NCI-H748 (cell line): ENCODE results near the gene MTMR8.
"Not testable (repeated sequence)": the region's sequence is repeated elsewhere in the genome, so short reads cannot be mapped to it uniquely, and the experiment has no call there.

Source experiments
- DNase-seq: peaks from one replicate; lab custom pipeline; 2025; ENCODE audit not compliant: unreplicated experiment; lab: John Stamatoyannopoulos, UW

MTMR8 gene

DNA sequence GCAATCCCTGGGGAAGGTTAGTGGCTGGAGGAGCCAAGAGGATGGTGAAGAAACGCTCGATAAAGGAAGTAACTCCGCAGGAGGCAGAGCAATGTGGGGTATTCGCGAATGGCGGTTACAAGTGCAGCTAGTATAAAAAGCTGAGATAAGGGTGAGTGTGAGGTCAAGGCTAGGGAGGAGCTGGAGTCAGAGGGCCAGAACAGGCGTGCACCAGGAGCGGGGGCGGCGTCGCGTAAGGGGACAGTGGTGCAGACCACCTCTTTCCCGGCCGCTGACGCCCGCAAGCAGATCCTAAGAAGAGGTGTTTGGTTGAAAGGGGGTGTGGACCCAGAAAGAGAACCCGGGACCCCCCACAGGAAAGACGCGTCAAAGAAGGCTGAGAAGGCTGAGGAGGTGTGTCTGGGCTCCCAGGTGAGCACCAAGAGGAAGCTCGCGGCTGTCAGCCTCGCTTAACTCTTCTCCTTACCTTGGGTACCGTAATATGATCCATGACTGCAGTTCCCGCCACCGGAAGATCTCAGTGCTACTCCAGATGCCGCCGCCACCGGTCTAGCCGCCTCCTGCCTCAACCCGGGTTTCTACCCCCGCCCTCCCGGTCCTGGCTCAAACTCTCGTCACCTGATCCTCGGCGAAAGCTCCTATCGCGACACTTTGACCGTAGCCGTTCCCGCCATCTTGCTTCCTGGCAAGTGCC, at the start of gene MTMR8:
TSS of gene MTMR8 (minus strand) at position 579 of the 694 bp plus-strand sequence. CDS start at position 490, 89 bp downstream.
- DNase-seq = peak; percentile 82

DNA sequence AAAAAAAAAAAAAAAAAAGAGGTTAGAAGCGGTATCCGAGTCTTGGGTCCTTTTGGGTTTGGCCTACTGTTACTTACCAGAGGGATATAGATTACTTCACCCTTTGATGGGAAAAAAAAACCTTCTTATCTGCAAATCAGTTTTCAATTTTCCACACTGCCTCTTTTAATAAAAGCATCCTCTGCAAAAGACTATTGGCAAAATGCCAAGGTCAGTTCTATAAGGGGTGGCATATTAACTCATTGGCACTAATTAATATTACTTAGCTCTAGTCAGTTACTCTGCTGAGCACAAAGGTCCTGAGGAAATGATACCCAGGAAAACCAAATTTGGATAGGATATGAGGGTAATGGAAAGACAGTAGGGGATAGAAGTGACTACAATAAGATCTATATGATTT, 44.3 kb upstream of the MTMR8 start:
- DNase-seq = no peak

DNA sequence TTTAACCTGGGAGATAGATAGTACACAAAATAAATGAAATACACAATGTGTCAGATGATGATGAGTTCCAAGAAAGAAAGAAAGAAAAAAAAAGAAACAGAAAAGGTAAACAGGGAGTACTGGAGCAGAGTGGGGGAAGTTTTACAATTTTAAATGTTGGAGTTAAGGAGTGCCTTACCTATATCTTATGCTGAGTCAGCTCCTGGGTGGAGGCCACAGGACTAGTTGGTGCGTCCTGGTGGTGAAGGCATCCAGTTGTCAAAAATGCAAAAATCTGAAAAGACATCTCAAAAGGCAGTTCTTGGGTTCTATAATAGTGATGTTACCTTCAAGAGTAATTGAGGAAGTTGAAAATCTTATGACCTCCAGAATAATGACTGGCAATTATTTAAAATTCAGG, 42.4 kb upstream of the MTMR8 start:
- no peak for DNase-seq

DNA sequence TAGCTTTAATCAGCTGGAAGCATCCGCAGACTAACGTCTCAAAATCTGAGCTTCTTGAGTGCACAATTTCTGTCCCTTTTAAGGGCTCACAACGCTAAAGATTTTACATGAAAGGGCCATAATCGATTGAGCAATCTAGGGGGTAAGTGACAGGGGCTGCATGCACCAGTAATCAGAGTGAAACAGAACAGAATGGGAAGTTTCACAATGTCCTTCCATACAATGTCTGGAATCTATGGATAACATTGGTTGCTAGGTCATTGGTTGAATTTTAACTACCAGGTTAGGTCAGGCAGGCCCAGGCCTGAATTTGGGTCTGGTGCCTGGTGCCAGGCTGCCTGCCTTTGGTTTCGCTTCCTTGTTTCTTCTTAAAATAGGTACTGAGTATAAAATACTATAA, 42.0 kb upstream of the MTMR8 start:
- no peak for DNase-seq

DNA sequence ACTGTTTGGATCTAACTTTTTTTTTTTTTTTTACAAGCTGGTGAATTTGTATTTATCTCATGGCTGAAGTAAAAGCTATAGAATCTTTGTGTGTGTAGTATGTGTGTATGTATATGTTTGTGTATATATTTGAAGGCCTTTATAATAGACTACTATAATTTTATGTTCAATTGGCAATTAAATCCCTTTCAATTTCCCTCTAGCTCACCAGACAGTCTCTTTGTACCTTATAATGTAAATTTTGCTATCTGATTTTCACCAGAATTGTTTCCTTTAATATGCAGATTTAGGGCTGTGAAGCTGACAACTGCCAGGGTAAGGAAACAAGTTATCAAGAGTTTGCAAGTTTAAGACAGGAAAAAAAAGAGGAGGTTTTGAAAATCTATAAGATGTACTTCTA, 33.1 kb upstream of the MTMR8 start:
- DNase-seq = no peak

DNA sequence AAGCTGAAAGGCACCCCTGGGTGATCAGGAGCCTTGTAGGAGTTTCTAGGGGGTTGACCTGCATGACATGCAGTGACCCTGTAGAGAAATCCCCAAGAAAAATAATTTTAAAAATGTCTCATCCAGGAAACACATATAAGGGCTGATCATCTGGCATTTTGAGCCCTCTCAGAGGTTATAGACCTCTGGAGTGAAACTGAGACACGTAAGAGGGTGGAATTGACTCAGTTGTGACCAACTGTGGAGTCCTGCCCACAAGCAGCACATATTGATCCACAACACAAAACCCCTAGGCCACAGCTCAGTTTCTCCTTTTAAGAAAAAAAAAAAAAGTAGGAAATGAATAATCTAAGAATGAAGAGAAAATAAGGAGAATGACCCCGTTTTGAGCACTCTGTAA, 32.5 kb upstream of the MTMR8 start:
- no peak for DNase-seq

DNA sequence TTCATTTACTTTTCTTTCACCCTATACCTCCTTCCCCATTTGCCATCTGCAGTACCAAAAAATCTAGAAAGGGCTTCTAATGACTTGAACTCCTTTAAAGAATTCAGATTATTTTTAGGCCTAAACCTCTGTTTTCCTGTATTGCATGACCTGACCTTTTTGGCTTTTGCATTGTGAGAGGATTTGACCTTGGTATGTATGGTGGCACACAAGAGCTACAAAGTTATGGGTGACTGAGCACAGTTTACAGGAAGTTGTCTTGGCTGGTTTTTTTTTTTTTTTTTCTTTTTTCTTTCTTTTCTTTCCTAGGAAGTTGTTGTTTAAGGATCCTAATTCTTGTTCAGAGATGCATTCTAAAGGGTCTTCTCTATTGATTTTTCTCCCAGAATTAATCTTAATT, 32.0 kb upstream of the MTMR8 start:
- no peak for DNase-seq

DNA sequence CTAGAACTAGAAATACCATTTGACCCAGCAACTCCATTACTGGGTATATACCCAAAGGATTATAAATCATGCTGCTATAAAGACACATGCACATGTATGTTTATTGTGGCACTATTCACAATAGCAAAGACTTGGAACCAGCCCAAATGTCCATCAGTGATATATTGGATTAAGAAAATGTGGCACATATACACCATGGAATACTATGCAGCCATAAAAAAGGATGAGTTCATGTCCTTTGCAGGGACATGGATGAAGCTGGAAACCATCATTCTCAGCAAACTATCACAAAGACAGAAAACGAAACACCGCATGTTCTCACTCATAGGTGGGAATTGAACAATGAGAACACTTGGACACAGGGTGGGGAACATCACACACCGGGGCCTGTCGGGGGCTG, 14.5 kb upstream of the MTMR8 start:
- DNase-seq = not testable (repeated sequence)

DNA sequence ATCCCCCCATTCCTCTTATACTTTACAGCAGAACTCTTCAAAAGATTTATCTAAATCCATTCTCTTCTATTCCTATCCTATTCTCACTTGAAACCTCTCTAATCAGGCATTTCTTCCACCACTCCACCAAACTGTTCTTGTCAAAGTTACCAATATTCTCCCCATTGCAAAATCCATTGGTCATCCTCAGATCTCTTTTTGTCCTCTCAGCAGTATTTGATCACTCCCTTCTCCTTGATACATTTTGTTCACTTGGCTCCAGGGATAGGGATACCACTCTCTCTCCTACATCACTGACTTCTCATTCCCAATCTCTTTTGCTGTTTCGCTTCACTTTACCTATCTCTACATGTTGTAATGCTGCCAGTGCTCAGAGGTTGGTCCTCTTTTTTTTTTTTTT, 2.8 kb upstream of the MTMR8 start:
- DNase-seq = no peak

DNA sequence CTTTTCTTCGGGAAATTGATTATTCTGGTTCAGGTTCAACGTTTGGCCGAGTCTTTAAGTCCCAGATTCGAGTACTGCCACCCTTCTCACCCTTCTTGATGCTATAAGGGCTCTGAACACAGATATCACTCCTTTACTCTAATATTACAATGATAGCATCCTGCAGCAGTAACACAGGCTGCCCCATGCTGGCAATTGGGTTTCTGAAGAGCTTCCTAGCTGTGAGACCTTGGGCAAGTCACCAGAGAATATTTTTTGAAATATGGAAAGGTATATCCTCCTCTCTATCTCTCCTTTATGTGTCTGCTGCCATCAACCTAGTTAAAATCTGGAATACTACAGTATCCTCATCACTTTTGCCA, 297 bp upstream of the MTMR8 start:
- no peak for DNase-seq

DNA sequence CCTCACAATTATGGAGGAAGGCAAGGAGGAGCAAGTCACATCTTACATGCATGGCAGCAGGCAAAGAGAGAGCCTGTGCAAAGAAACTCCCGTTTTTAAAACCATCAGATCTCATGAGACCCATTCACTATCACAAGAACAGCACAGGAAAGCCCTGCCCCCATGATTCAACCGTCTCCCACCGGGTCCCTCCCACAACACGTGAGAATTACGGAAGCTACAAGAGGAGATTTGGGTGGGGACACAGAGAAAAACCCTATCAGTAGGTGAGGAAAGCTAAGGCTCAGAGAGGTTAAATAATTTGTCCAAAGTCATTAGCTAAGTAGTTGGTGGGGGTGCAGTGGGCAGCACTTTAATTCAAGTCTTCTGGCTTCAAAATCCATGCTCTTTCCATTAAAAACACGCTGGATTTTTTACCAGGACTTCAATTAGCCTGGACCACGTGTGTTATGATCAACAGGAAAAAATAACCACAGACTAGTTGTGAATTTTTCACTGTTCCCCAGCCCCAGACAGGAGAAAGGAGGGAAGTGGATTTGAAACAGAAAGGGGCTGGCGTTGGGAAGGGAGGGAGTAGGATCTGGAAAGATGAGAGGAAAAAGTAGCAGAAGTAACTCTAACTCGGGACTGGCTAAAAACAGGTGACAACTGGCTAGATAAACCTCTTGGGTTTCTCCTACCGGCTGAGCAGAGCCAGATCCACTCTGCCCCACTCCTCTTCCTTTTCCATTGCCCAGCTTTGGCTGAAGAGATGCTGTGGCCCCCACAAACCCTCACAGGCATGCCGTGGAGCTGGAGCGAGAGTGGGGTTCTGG, 986 bp downstream of the MTMR8 start:
- DNase-seq = no peak

DNA sequence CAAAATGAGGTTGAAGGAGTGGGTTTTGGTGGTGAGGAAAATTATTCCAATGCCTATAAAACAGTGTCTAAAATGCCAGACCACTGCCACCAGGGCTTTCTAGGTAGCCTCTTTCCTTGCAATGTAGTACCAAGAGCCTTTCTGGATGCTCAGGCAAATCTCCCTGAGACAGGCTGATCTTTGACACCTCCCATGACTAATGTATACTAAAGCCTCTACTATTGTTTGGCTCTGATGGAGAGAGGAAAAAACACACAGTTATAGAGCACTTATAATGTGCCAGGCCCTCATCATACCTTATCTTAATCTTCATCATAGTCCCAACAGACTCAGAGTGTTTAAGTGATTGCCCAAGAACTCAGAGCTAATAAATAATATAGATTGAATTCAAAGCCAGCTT, 5.8 kb downstream of the MTMR8 start:
- DNase-seq = no peak

DNA sequence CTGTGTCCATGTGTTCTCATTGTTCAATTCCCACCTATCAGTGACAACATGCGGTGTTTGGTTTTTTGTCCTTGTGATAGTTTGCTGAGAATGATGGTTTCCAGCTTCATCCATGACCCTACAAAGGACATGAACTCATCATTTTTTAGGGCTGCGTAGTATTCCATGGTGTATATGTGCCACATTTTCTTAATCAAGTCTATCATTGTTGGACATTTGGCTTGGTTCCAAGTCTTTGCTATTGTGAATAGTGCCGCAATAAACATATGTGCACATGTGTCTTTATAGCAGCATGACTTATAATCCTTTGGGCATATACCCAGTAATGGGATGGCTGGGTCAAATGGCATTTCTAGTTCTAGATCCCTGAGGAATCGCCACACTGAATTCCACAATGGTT, 14.5 kb downstream of the MTMR8 start:
- not testable (repeated sequence) for DNase-seq

DNA sequence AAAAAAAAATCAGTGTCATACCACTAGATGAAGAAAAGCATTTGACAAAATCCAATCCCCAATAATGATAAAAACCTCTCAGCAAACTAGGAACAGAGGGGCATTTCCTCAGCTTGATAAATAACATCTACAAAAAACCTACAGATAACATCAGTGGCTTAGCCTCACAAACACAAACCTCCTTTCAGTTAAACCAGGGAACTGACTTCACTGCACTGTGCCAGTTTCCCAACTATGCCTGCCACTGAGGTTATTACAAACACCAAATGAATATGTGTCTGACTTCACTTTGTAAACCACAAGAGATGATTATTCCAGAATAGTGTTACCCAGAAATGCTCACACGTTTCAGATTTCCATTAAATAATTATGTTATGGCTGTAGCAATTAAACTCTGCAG, 15.3 kb downstream of the MTMR8 start:
- no peak for DNase-seq

DNA sequence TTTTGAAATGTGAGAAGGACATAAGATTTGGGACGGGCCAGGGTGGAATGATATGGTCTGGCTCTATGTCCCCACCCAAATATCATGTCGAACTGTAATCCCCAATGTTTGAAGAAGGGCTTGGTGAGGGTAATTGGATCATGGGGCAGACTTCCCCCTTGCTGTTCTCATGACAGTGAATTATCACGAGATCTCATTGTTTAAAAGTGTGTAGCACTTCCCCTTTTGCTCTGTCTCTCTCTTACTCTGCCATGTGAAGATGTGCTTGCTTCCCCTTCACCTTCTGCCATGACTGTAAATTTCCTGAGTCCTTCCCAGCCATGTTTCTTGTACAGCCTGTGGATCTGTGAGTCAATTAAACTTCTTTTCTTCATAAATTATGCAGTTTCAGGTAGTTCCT, 17.5 kb downstream of the MTMR8 start:
- no peak for DNase-seq

DNA sequence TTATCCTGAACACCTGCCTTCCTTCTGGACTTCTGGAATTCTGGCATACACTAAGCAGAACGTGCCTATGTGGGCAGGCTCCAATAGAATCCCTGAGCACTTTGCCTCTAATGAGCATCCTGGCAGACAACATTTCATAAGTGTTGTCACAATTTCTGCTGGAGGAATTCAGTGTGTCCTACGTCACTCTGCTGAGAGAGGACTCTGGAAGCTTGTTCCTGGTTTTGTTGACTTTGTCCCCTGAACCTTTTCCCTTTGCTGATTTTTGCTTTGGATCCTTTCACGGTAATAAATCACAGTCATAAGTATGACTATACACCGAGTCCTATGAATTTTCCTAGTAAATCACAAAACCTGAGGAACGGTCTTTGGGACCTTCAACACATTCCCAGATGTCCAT, 43.2 kb downstream of the MTMR8 start:
- no peak for DNase-seq

DNA sequence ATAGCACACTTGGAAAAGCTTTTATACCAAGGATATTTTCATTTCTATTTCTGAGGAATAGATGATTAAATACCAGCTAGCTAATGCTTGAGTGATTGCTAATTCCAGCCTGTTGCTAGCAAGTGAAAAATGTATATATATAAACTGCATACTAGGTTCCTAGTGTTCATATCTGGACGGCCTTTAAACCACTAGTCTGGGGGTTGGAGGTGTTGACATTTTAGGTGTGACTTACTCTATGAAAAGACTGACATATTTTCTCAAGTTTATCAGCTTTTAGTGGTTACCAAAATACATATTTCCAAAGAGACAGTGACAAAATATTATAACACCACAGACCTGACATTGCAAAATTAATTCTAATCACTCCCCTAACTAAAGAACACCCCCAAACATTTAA, 44.7 kb downstream of the MTMR8 start:
- no peak for DNase-seq

DNA sequence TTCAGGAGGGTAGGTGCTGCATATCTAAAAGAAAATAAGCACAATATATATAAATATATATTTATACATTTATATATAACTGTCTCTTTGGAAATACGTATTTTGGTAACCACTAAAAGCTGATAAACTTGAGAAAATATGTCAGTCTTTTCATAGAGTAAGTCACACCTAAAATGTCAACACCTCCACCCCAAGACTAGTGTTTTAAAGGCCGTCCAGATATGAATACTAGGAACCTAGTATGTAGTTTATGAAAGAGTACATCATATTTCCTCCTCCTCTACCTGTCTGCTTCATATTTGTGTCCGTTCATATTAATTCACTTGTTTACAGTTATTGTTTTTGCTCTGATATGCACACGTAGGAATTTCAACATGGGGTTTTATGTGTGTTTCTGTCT, 45.2 kb downstream of the MTMR8 start:
- no peak for DNase-seq

DNA sequence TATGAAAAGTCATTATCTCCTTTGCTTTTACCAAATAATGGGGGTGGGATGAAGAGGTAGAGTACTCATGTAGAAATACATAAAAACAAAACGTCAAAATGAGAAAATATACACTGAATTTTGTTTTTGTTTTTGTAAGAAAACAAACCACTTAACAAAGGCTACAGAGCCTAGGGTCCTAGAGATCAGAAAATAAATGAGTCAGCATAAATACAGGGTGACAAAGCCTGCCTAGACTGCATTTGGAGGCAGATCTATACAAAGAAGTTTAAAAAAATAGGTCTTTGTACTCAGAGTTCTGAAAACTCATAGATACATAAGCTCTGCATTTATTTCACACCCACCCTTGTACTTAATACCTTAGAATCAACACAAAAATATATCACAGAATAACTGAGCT, 52.4 kb downstream of the MTMR8 start:
- no peak for DNase-seq

DNA sequence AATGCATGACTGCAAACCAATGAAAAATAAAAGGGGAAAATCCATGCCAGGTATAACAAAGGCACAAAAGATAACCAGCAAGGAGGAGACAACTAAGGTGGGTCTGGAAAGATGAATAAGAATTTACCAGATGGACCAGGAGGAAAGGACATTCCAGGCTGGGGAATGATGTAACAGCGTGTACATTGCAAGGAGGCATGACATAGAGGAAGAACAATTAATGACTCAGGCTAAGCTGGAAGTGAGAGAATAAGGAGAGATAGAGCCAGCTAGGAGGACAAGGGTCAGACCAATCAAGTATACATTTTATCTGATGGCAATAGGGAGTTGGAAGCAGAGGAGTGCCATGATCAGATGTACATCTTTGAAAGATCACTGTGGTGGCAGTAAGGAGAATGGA, 57.0 kb downstream of the MTMR8 start:
- no peak for DNase-seq

DNA sequence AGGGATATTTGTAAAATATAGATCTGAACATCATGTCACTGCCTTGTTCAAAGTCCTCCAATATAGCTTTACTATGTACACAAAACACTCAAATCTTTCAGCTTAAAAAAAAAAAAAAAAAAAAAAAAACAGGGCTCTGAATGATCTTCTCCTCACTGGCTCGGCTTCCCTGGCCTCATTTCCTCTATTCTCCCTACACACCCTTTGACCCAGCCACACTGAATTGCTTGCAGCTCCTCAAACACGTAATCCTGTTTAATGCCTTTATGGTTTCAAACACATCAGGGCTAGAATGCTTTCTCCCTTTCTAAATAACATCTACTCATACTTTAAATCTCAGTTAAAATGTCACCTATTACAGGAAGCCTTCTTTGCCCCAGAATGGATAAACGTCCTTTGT, 60.8 kb downstream of the MTMR8 start:
- no peak for DNase-seq

DNA sequence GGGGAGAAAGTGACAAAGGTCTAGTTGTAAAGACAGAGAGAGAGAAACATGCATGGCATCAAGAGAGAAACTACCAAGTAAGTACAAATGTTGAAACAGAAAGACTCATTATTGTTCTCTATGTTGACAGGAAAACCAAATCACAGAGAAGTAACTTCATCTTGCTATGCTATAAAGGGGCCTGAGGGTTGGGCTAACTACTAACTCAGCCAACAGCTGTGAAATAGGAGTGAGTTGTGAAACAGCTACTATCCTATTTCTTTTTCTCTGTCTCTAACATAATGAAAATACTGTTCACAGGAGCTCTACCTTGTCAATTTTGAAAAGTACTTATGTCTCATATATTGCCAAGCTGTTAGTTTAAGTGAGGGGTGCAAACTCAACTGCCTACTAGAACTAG, 65.0 kb downstream of the MTMR8 start:
- DNase-seq = no peak

DNA sequence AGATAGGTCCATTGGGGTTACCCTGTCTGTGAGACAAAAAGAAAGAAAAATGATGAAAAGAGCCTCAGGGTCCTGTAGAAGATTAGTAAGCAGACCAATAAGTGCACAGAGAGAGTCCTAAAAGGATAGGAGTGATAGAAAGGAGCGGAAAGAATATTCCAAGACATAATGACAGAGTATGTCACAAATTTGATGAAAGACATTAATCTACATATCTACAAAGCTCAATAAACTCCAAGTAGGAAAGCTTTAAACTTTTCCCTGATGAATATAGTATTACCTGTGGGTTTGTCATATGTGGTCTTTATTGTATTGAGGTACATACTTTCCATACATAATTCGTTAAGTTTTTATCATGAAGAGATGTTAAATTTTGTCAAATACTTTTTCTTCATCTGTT, 73.7 kb downstream of the MTMR8 start:
- no peak for DNase-seq
